GM19395 (cell line): ENCODE data around the gene CACNB4.
A peak's percentile ranks its signal among the peaks of the same experiment; 100 is the strongest.
"Not testable (repeated sequence)": the region's sequence is repeated elsewhere in the genome, so short reads cannot be mapped to it uniquely, and the experiment has no call there.

Experiments used
- ATAC-seq: cut with Tn5 transposase; IDR thresholded peaks from one replicate; pipeline ENCODE4 v1.9.1; 2021; ENCODE audit warnings: mild to moderate bottlenecking, moderate library complexity; ENCODE audit not compliant: unreplicated experiment

Gene CACNB4

DNA sequence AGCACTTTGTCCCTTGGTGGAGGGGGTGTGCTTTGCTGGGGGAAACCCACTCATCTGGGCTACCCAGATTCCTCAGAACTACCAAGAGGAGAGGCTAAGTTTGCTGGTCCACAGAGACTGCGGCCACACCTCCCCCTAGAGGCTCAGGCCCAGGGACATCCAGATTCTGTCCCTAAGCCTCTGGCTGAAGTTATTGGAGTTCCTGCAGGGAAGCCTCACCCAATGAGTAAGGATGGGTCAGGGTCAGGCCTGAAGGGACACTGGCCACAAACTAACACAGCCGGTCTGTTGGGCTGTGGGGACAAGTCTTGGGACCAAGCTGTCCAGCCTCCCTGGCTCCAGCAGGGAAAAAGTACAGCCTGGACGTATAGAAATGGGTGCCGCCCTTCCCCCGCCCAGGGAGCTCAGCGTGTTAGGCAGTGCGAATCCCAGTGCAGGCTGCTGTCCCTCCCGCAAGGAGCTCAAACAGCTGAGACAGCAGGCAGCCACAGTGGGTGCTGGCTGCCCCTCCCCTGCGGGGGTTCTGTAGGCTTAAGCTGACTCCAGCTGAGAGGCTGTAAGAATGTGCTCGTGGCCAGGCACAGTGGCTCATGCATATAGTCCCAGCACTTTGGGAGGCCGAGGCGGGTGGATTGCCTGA lies 183.7 kb downstream of the CACNB4 start:
- ATAC-seq: no peak

DNA sequence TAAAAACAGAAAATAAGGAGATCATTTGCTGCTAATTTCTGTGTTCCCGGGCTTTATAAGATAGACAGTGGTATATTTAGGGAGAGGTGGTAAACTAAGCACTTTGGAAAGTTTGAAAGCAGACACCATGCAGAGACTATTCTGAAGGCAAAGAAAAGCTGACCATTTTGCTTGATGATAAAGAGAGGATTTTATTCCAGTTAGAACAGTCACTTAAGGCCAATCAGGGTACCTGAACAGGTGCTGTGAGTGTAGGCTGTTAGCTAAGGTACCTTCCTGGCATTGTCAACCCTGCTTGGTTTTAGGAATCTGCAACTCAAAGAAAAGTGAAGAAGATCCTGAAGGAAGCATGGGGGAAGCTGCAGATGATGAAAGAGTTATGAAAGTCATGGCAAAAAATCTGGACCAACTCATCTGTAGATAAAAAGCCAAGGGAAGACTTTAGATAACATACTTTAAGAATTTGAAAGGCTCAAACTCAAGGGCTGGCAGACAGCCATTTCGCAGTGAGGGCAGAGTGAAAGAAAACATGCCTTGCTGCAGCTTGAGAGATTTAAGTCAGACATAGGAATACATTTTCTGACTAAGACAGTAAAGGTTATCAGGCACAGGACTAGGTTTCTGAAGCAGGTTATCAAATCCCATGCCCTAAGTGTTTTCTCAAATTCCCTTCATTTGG lies 190.5 kb downstream of the CACNB4 start:
- no peak for ATAC-seq

DNA sequence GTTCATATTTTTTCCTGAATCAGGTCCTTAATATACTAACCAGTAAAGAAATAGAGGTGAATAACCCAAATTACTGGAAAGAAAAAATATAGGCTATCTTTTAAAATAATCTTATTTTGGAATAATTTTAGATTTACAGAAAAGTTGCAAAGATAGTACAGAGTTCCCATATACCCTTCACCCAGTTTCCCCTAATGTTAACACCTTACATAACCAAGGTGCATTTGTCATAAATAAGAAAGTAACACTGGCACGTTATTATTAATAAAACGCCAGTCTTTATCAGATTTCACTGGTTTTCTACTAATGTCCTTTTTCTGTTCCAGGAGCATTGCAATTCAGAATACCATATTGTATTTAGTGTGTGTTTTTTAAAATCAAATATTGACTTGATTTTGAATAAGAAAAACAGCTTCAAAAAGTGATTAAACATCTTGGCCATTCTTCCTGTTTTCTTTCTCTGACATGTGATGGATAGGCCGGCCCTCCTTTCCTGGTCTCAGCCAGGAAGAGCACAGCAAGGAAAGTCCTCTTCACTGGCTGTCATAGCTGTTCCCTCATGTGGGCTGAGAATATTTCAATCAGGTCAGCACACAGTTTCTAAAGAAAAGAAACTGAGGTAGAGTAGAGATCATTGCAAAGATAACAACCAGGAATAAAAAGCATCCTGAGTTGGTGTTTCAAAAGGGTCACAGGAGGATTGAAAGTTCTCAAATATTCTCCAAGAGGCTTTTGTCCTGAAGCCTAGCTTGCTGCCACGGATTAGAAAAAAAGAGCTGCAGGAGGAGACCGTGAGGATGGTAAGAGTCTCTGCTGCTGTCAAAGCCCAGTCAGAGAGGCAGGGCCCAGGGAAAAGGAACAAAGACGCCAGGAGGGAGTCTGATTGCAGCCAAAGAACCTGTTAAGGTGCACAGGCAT lies 191.3 kb downstream of the CACNB4 start:
- no peak for ATAC-seq

GRCh38 chr2:151906633-151906998 lies 192.2 kb downstream of the CACNB4 start:
- ATAC-seq: no peak

- ATAC-seq: peak; percentile 77
Measured at GRCh38 chr2:151905963-151906632, 192.7 kb downstream of the CACNB4 start.

DNA sequence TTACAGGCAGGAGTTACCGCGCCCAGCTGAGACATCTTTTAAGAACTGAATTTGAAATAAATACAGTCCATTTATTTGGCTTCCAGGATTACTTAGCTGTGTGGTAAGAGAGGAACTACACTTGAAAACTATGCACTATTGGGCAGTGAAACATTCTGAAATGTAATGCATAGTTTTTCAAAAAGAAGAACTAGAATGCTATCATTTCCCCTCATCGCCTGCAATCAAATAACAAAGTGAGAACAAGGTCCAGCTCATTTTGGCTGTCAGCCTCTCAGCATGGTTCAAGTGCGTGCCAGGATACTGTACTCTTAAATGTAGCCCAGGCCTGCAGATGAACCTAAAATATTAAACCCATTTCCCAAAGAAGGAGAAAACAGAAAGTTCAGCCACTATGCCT lies 194.0 kb downstream of the CACNB4 start:
- ATAC-seq: no peak

DNA sequence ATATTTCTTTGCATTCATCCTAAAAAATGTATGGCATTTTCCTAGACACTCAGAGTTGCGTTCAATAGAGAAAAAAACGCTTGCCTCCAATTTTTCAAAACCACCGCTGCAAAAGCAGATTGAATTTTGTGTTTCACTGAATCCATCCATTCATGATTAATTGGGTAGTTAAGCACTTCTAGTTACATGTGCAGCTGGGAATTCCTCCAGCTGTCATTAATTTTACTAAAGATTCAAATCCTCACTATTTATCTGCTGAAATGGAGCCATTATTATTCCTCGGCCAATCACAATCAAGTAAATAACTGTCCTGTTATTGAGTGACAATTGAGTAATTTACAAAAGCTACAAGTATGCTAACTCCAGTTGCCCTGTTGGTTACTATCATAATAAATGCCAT lies 194.8 kb downstream of the CACNB4 start:
- no peak for ATAC-seq

GRCh38 chr2:151902829-151903228 lies 196.0 kb downstream of the CACNB4 start:
- no peak for ATAC-seq

DNA sequence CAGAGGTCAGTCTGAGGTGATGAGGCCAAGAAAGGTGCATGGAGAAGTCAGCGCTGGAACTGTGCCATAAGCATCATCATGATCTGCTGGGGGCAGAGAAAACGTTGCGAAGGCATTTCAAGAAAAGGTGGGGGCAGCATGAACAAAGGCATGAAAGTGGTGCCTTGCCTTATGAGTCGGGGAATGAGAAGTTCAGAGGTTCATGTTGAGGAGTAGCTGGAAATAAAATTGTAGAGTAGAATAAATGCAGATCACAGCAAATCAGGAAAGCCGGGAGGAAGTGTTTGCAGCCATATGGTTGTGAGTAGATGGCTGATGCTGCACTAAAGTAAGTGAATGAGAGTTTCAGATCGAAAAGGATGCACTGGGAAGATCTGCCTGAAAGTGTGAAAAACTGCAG lies 198.5 kb downstream of the CACNB4 start:
- ATAC-seq: no peak

GRCh38 chr2:151899156-151899555 lies 199.7 kb downstream of the CACNB4 start:
- no peak for ATAC-seq

- no peak for ATAC-seq
Measured at GRCh38 chr2:151891566-151892194, 207.2 kb downstream of the CACNB4 start.

- no peak for ATAC-seq
Measured at GRCh38 chr2:151887164-151887563, 211.7 kb downstream of the CACNB4 start.

GRCh38 chr2:151886241-151886640 lies 212.6 kb downstream of the CACNB4 start:
- no peak for ATAC-seq

DNA sequence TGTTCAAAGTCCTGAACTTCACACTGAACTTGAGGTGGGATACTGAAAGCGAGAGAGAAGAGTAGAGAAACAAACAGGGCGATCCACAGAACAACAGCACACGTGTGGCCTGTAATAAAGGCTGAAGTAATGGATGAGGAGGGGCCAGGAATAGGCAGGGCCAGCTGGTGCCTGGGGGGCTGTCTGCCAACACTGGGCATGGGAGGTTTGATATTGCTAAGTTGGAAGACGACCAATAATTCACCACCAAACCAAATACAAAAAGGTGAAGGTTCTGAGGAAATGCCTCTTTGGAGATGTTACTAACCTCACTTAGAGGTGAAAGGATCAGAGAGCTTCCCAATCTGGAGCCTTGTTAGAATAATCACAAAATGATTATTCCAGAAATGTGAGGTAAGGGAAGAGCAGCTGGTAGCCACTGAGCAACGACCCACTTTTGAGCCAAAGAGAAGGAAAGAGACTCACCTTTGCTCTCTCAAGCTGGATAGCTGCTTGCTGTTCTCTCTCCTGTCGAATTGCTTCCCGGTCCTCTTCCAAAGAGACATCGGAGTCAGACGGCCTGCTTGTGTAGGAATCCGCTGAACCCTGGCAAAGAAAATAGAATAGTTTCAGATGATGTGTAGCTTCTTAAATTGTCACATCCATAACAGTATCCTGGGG lies 215.9 kb downstream of the CACNB4 start:
- ATAC-seq: no peak

GRCh38 chr2:151881342-151881741 lies 217.5 kb downstream of the CACNB4 start:
- ATAC-seq: no peak

DNA sequence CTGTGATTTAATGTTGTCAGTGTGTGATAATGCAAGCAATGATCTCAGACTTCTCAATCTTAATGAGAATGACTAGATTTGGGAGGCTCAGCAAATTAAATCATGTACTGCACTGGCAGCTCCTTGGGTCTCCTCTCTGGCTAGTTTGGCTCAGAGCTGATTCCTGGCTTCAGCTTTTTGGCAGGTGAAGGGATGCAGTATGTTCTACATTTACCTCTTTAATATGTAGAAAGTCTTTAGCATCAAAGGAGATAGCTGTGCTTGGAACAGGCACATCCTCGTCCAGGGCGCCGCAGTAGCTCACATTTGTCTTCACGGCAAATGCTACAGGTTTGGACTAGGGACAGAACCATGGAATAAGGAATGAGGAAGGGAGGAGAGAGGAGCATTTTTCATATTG lies 218.3 kb downstream of the CACNB4 start:
- ATAC-seq: no peak

DNA sequence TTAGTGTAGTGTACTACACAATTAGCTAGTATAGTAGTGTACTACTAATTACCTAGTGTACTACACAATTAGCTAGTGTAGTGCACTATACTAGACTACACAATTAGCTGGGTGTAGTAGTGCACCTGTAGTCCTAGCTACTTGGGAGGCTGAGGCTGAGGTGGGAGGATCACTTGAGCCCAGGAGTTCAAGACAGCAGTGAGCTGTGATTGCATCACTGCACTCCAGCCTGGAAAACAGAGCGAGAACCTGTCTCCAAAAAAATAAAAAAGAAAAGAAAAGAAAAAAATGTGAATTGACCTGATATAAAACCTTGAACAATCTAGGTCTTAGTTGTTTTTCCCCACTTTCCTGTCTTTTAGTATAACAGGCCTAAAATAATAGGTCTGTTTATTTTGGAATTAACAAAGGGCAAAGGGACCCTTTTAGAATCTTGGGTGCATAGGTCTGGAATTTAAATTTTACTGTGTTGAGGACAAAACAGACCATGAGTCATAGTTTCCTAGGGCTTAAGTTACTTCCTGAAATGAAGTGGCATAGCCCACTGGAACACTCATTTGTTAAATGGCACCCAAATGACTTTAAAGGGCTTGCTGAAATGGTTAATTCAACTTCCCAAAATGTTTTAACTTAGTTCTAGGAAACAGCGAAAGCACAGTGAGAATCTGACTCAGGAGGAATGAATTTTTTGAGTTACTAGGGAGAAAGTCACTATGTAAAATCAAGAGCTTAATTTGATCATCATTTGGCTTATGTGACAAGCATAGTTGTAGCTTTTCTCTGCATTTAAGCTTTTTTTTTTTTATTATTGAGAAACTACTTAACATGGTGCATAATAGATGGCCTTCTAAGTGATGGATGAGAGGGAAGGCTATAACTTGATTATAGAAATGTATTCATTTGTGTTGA lies 219.9 kb downstream of the CACNB4 start:
- no peak for ATAC-seq

GRCh38 chr2:151878204-151878603 lies 220.6 kb downstream of the CACNB4 start:
- ATAC-seq: no peak

DNA sequence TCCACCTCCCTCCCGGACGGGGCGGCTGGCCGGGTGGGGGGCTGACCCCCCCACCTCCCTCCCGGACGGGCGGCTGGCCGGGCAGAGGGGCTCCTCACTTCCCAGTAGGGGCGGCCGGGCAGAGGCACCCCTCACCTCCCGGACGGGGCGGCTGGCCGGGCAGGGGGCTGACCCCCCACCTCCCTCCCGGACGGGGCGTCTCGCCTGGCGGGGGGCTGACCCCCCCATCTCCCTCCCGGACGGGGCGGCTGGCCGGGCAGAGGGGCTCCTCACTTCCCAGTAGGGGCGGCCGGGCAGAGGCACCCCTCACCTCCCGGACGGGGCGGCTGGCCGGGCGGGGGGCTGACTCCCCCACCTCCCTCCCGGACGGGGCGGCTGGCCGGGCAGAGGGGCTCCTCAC lies 223.2 kb downstream of the CACNB4 start:
- not testable (repeated sequence) for ATAC-seq
